HUES48 (cell line): ENCODE results near the gene ZNF236.
A peak's percentile ranks its signal among the peaks of the same experiment; 100 is the strongest.
"Not testable (repeated sequence)": the region's sequence is repeated elsewhere in the genome, so short reads cannot be mapped to it uniquely, and the experiment has no call there.

Source experiments
- H3K27ac ChIP-seq: one replicate; pipeline ENCODE4 v1.7.0; 2013; ENCODE audit warnings: low read depth, low read length, inconsistent platforms
- H3K27me3 ChIP-seq: 2 replicates; pipeline ENCODE4 v1.6.1; 2013; ENCODE audit warnings: mild to moderate bottlenecking, low read length; ENCODE audit not compliant: control insufficient read depth, insufficient read depth
- H3K36me3 ChIP-seq: 2 replicates; pipeline ENCODE4 v1.6.1; 2013; ENCODE audit warnings: low read length; ENCODE audit not compliant: control insufficient read depth, insufficient read depth
- H3K4me1 ChIP-seq: 2 replicates; pipeline ENCODE4 v1.6.1; 2013; ENCODE audit warnings: mild to moderate bottlenecking, low read length; ENCODE audit not compliant: control insufficient read depth, insufficient read depth
- H3K4me3 ChIP-seq: 2 replicates; pipeline ENCODE4 v1.5.1; 2013; ENCODE audit warnings: mild to moderate bottlenecking, low read depth, low read length
- H3K9ac ChIP-seq: 2 replicates; pipeline ENCODE4 v1.6.1; 2013; ENCODE audit warnings: mild to moderate bottlenecking, low read depth, low read length, moderate library complexity
- H3K9me3 ChIP-seq: 2 replicates; pipeline ENCODE4 v1.6.1; 2013; ENCODE audit warnings: low read length; ENCODE audit not compliant: control insufficient read depth, insufficient read depth

Gene ZNF236

GRCh38 chr18:76803413-76803812 lies 18.9 kb upstream of the ZNF236 start:
- H3K4me3 ChIP-seq, result no peak overlapping the region
- no peaks in the 10 kb centered on the region for H3K36me3 ChIP-seq
- H3K27ac ChIP-seq, result no peak overlapping the region
- H3K4me1 ChIP-seq, result peaks cover 5% of the 10 kb centered on the region; the same call in 1 of the 2 replicates
- H3K9ac ChIP-seq, result no peak overlapping the region
- no peaks in the 10 kb centered on the region for H3K9me3 ChIP-seq
- H3K27me3 ChIP-seq, result no peaks in the 10 kb centered on the region

DNA sequence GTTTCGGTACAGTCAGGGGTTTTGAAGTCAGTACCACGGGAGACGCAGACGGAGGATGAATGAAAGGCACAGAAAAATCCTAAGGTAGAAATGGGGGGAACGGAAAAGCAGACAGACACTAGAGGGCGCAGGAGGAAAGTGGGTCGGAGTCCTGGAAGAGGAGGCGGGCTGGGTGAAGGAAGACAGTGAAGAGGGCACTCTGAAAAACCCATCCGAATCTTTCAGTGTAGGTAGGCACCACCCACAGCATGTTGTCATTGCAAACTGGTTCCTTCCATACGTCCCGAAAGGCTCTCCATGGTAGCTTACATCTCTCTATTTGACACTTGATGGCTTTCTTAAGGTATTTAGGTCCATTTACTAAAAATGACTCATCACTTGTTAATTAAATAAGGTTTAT lies 18.5 kb upstream of the ZNF236 start:
- Histone ChIP-seq H3K27me3 (no peaks in the 10 kb centered on the region), H3K9ac (no peak overlapping the region), H3K36me3 (no peaks in the 10 kb centered on the region), H3K4me1 (peaks cover 5% of the 10 kb centered on the region; the same call in 1 of the 2 replicates), H3K9me3 (no peaks in the 10 kb centered on the region), H3K27ac (no peak overlapping the region), H3K4me3 (no peak overlapping the region)

DNA sequence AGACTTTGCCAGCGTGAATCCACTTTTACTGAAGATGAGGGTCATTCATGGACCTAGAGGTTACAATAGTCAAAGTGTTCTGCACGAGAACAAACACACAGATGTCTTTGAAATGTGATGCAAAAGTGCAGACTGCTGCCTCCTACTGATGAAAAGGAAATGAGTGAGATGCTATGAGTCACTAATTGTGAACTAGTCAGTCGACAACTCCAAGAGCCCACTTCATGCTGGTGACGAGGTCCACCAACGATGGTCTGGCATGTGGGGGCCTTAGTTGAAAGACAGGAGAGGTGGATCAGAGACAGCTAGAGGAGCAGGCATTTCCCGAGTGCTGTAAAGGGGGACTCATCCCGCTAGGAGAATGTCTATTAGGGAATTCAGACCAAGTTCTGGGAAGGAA lies 17.1 kb upstream of the ZNF236 start:
- Histone ChIP-seq H3K36me3 (no peaks in the 10 kb centered on the region), H3K27ac (no peak overlapping the region), H3K27me3 (no peaks in the 10 kb centered on the region), H3K9ac (no peak overlapping the region), H3K4me3 (no peak overlapping the region), H3K4me1 (peaks cover 5% of the 10 kb centered on the region; the same call in 1 of the 2 replicates), H3K9me3 (no peaks in the 10 kb centered on the region)

GRCh38 chr18:76806301-76806700 lies 16.1 kb upstream of the ZNF236 start:
- H3K4me1 ChIP-seq, result peaks cover 5% of the 10 kb centered on the region; the same call in 1 of the 2 replicates
- H3K27ac ChIP-seq, result no peak overlapping the region

DNA sequence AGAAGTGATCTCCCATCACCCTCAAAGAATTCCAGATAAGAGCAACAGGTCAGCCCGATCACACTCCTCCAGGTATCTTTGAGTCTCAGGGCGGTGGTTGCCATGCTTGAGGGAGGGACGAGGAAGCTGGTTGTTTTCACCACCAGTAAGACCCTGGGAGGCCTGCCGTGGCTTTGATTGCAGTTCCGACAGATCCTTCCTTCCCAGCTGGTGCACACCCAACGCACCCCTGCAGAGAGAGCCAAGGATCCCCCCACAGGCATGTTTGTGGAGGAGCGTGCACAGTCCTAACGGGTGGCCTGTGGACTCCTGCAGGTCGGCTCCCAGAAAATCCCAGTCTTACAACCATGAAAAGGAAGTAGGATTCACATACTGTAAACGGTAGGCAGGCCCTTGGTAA lies 13.8 kb upstream of the ZNF236 start:
- H3K4me3 ChIP-seq, result no peak overlapping the region
- H3K27ac ChIP-seq, result no peak overlapping the region
- no peaks in the 10 kb centered on the region for H3K27me3 ChIP-seq
- no peaks in the 10 kb centered on the region for H3K36me3 ChIP-seq
- peaks cover 5% of the 10 kb centered on the region; the same call in 1 of the 2 replicates for H3K4me1 ChIP-seq
- H3K9ac ChIP-seq, result no peak overlapping the region
- H3K9me3 ChIP-seq, result no peaks in the 10 kb centered on the region

More at GRCh38 chr18:76806301-76806700, 16.1 kb upstream of the ZNF236 start:
- no peaks in the 10 kb centered on the region for H3K27me3 ChIP-seq
- no peaks in the 10 kb centered on the region for H3K9me3 ChIP-seq
- H3K36me3 ChIP-seq, result no peaks in the 10 kb centered on the region
- no peak overlapping the region for H3K9ac ChIP-seq
- H3K4me3 ChIP-seq, result no peak overlapping the region

DNA sequence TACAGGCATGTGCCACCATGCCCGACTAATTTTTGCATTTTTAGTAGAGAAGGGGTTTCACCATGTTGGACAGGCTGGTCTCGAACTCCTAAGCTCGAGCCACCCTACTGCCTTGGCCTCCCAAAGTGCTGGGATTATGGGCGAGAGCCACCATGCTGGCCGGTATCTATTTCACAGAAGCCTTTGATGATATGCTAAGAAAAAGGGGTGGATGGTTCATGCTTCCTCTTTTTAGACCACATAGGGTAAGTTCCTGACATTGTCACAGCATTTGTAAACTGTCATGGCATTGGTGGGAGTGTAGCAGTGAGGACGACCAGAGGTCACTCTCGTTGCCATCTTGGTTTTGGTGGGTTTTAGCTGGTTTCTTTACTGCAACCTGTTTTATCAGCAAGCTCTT lies 10.8 kb upstream of the ZNF236 start:
- H3K27ac ChIP-seq, result not testable (repeated sequence)

GRCh38 chr18:76814256-76814655 lies 8.1 kb upstream of the ZNF236 start:
- H3K4me3 ChIP-seq, result no peak overlapping the region

More for the DNA sequence above, 10.8 kb upstream of the ZNF236 start:
- H3K36me3 ChIP-seq, H3K4me1 ChIP-seq, H3K9ac ChIP-seq, H3K27me3 ChIP-seq, H3K4me3 ChIP-seq, H3K9me3 ChIP-seq: not testable (repeated sequence)

DNA sequence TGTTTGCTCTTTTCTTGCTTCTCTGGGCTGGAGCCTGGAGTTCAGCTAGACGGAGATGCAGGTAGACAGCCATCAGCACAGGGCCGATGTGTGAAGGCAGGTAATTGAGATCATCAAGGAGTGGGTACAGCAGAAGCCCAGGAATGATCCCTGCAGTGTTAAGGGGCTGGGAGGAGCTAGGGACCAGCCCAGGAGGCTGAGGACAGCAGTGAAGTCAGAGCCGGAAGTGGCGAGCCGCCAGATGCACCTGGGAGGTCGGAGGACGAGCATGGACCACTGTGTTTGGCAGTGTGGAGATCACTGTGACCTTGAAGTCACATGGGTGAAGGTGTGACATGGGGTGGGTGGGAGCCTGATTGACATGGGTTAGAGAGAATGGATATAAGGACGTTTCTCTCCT lies 6.2 kb upstream of the ZNF236 start:
- H3K36me3 ChIP-seq, result no peaks in the 10 kb centered on the region
- no peak overlapping the region for H3K9ac ChIP-seq
- H3K4me3 ChIP-seq, result no peak overlapping the region

More at GRCh38 chr18:76814256-76814655, 8.1 kb upstream of the ZNF236 start:
- Histone ChIP-seq H3K27ac (no peak overlapping the region), H3K9me3 (no peaks in the 10 kb centered on the region), H3K36me3 (no peaks in the 10 kb centered on the region), H3K9ac (no peak overlapping the region), H3K4me1 (no peaks in the 10 kb centered on the region), H3K27me3 (no peaks in the 10 kb centered on the region)

DNA sequence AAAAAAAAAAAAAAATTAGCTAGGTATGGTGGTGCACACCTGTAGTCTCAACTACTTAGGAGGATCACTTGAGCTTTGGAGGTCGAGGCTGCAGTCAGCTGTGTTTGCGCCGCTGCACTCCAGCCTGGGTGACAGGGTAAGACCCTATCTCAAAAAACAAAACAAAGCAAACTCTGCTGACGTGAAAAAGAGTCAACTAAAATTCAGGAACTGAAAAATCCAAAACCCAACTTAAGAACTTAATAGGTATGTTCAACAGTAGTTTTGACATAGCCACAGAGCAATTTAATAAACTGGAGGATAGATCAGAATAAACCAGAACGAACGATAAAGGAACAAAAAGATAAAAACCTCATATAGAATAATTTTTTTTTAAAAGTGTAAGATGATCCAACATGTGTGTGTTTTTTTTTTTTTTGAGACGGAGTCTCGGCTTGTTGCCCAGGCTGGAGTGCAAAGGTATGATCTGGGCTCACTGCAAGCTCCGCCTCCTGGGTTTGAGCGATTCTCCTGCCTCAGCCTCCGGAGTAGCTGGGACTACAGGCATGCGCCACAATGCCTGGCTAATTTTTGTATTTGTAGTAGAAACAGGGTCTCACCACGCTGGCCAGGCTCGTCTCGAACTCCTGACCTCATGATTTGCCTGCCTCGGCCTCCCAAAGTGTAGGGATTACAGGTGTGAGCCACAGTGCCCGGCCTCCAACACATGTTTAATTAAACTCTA lies 4.3 kb upstream of the ZNF236 start:
- no peaks in the 10 kb centered on the region for H3K9me3 ChIP-seq
- H3K27me3 ChIP-seq, result no peaks in the 10 kb centered on the region
- no peak overlapping the region for H3K9ac ChIP-seq
- no peaks in the 10 kb centered on the region for H3K36me3 ChIP-seq
- H3K4me3 ChIP-seq, result no peak overlapping the region
- peaks cover 4% of the 10 kb centered on the region; the same call in 1 of the 2 replicates for H3K4me1 ChIP-seq
- no peak overlapping the region for H3K27ac ChIP-seq

More for the DNA sequence above, 6.2 kb upstream of the ZNF236 start:
- H3K4me1 ChIP-seq, result peaks cover 4% of the 10 kb centered on the region; the same call in 1 of the 2 replicates
- no peaks in the 10 kb centered on the region for H3K9me3 ChIP-seq
- H3K27ac ChIP-seq, result no peak overlapping the region
- no peaks in the 10 kb centered on the region for H3K27me3 ChIP-seq

DNA sequence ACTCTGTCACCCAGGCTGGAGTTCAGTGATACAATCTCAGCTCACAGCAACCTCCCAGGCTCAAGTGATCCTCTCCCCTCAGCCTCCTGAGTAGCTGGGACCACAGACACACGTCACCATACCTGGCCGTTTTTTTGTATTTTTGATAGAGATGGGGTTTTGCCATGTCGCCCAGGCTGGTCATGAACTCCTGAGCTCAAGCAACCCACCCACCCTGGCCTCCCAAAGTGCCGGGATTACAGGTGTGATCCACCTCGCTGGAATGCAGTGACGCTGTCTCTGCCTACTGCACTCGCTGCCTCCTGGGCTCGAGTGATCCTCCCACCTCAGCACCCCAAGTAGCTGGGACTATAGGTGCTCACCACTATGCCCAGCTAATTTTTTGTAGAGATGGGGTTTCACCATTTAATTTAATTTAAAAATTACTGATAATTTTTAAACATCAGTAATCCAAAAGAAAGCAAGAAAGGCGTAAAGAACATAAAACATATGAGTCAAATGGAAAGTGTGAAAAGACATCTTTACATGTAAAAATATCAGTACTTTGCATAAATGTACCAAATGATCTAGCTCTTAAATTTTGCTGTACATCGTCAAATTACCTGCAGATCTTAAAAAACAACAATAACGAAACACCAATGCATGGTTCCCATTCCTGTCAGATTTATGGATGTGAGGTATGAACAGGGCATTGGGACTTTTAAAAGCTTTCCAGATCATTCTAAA lies 2.8 kb upstream of the ZNF236 start:
- no peak overlapping the region for H3K9ac ChIP-seq
- H3K4me1 ChIP-seq, result peaks cover 4% of the 10 kb centered on the region; the same call in 1 of the 2 replicates
- no peaks in the 10 kb centered on the region for H3K36me3 ChIP-seq
- no peaks in the 10 kb centered on the region for H3K9me3 ChIP-seq
- no peak overlapping the region for H3K4me3 ChIP-seq
- H3K27me3 ChIP-seq, result no peaks in the 10 kb centered on the region
- no peak overlapping the region for H3K27ac ChIP-seq

DNA sequence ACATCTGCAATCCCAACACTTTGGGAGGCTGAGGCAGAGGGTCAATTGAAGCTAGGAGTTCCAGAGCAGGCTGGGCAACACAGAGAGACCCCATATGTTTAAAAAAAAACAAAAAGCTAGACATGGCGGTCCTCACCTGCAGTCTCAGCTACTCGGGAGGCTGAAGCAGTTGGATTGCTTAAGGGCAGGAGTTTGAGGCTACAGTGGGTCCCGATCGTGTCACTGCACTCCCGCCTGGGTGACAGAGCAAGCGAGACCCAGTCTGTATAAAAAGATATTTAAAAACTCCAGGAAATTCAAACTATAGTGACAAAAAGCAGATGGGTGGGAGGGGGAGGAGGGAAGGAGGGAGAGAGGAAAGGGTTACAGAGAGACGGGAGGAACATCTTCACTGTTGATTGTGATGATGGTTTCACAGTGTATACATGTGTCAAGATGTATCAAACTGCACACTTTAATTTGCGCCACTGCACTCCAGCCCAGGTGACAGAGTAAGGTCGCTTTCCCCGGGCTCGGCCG lies 942 bp upstream of the ZNF236 start:
- Histone ChIP-seq H3K4me1 (peaks cover 4% of the 10 kb centered on the region; the same call in 1 of the 2 replicates), H3K27ac (peak overlapping the region; percentile 87), H3K9me3 (no peaks in the 10 kb centered on the region), H3K36me3 (no peaks in the 10 kb centered on the region), H3K27me3 (no peaks in the 10 kb centered on the region), H3K4me3 (peak overlapping the region; percentile 87), H3K9ac (peak overlapping the region; percentile 91)
